Stimulated activated CD8-positive, alpha-beta memory T cell treated with anti-CD3 and anti-CD28 coated beads, Interleukin-4, amount 100 ng/mL, for 48 hours (primary cell): ENCODE data around the gene SPATA9.
"Not testable (repeated sequence)": the region's sequence is repeated elsewhere in the genome, so short reads cannot be mapped to it uniquely, and the experiment has no call there.

ENCODE experiments used
- DNase-seq: peaks from one replicate; pipeline ENCODE4 v3.0.0-alpha.2; 2020

Gene SPATA9

GRCh38 chr5:95641741-95642220, 41.0 kb downstream of the SPATA9 start:
- DNase-seq: no peak

GRCh38 chr5:95638632-95639031, 44.2 kb downstream of the SPATA9 start:
- no peak for DNase-seq

- no peak for DNase-seq
These were observed 48.7 kb downstream of the SPATA9 start for GRCh38 chr5:95634081-95634480.

GRCh38 chr5:95633671-95634070, 49.1 kb downstream of the SPATA9 start:
- DNase-seq: no peak

GRCh38 chr5:95632942-95633341, 49.8 kb downstream of the SPATA9 start:
- not testable (repeated sequence) for DNase-seq

- peak; percentile 73 for DNase-seq
These were observed 50.7 kb downstream of the SPATA9 start for GRCh38 chr5:95631991-95632675.

- no peak for DNase-seq
These were observed 51.4 kb downstream of the SPATA9 start for GRCh38 chr5:95631255-95631958.

GRCh38 chr5:95630394-95630917, 52.3 kb downstream of the SPATA9 start:
- DNase-seq: no peak

- DNase-seq: no peak
These were observed 53.9 kb downstream of the SPATA9 start for GRCh38 chr5:95628933-95629332.

- DNase-seq: no peak
These were observed 54.6 kb downstream of the SPATA9 start for GRCh38 chr5:95627971-95628810.

GRCh38 chr5:95626701-95627100, 56.1 kb downstream of the SPATA9 start:
- DNase-seq: no peak

GRCh38 chr5:95624368-95624767, 58.4 kb downstream of the SPATA9 start:
- no peak for DNase-seq

- DNase-seq: no peak
These were observed 59.1 kb downstream of the SPATA9 start for GRCh38 chr5:95623706-95624105.

- no peak for DNase-seq
These were observed 60.8 kb downstream of the SPATA9 start for GRCh38 chr5:95621839-95622629.

GRCh38 chr5:95620870-95621838, 61.6 kb downstream of the SPATA9 start:
- peak; percentile 65 for DNase-seq

GRCh38 chr5:95620030-95620869, 62.5 kb downstream of the SPATA9 start, which contains the start of gene GPR150:
GPR150 (plus strand) TSS chr5:95620087; CDS start chr5:95620276, 189 bp downstream.
- peak; percentile 70 for DNase-seq

GRCh38 chr5:95619514-95620029, 63.2 kb downstream of the SPATA9 start:
- DNase-seq: no peak

GRCh38 chr5:95619096-95619495, 63.7 kb downstream of the SPATA9 start:
- no peak for DNase-seq

- no peak for DNase-seq
These were observed 65.7 kb downstream of the SPATA9 start for GRCh38 chr5:95617057-95617456.

GRCh38 chr5:95615164-95615467, 67.7 kb downstream of the SPATA9 start:
- DNase-seq: no peak
